HepG2 (cell line): Measurements from ENCODE around the gene STRA6. TPM values are rescaled to one million over a fixed set of nuclear protein-coding genes. Genes with fewer than 3 reads are reported as not detected.

Experiments
- ATAC-seq: fragments of 200-7000 bp; cut with Tn5 transposase; 3 replicates; pipeline ENCODE4 v1.9.1; 2020; ENCODE audit warnings: mild to moderate bottlenecking, moderate library complexity
- BruUV-seq: library from RNA; stranded (reverse); fragments of 400-500 nt; replicated peaks from 2 replicates; lab custom pipeline; 2021; lab: Mats Ljungman, UMichigan
- CTCF ChIA-PET: fragments of 300-600 bp; formaldehyde crosslinking; extraction: SDS; loops from one replicate; lab custom pipeline; 2021; ENCODE audit warnings: low total read pairs, inconsistent platforms, low intra/inter-chr PET ratio; lab: Yijun Ruan, JAX
- POLR2A ChIA-PET: fragments of 350-600 bp; sonication (Branson Sonifier 250); formaldehyde crosslinking; loops from one replicate; lab custom pipeline; 2020; ENCODE audit warnings: antibody characterized with exemption, inconsistent platforms; lab: Yijun Ruan, JAX
- DNase-seq: peaks from one replicate; pipeline ENCODE4 v3.0.0-alpha.2; 2015; ENCODE audit warnings: low spot score
- FAIRE-seq: peaks from 3 replicates; lab custom pipeline; 2011; peaks lifted over from hg19 to GRCh38; lab: Jason Lieb, UNC
- H2AFZ ChIP-seq: one replicate; pipeline ENCODE4 v1.6.1; 2011; ENCODE audit warnings: low read length, inconsistent platforms
- H3K27ac ChIP-seq: fragments of 300-600 bp; 3 replicates; pipeline ENCODE4 v1.8.0; 2011; ENCODE audit warnings: mixed run types, mild to moderate bottlenecking, mixed read lengths, low read length, inconsistent platforms; ENCODE audit not compliant: insufficient read depth; ENCODE audit errors: extremely low read length
- H3K27me3 ChIP-seq, 2 experiments: fragments of 200-600 bp in 1 of 2; 2 replicates in 1 of 2; 3 replicates in 1 of 2; pipeline versions ENCODE4 v1.6.0 to v1.8.0; 2011; ENCODE audit warnings: low read length in 2 of 2, mild to moderate bottlenecking in 2 of 2, moderate library complexity in 2 of 2, inconsistent platforms in 1 of 2; ENCODE audit not compliant: insufficient read depth in 2 of 2, control insufficient read depth in 1 of 2
- H3K36me3 ChIP-seq, 2 experiments: fragments of 200-600 bp in 1 of 2; replicated peaks in 1 of 2; 2 replicates in 1 of 2; 3 replicates in 1 of 2; pipeline versions ENCODE4 v1.5.1 to v1.8.0; 2011; ENCODE audit warnings: low read length in 2 of 2, inconsistent platforms in 1 of 2; ENCODE audit not compliant: insufficient read depth in 2 of 2, control insufficient read depth in 1 of 2
- H3K4me1 ChIP-seq: 2 replicates; pipeline ENCODE4 v1.5.1; 2012; ENCODE audit warnings: low read length, inconsistent platforms; ENCODE audit not compliant: insufficient read depth
- H3K4me2 ChIP-seq: 2 replicates; pipeline ENCODE4 v1.6.0; 2011; ENCODE audit warnings: low read depth, low read length, inconsistent platforms
- H3K4me3 ChIP-seq, 3 experiments: fragments of 200-600 bp in 1 of 3; sonication (generic), shearing (Covaris generic) in 1 of 3; replicated peaks in 1 of 3; 2 replicates each; pipeline ENCODE4 v1.5.1; 2011 to 2016; ENCODE audit warnings: low read length in 3 of 3, inconsistent platforms in 2 of 3, low read depth in 2 of 3, mild to moderate bottlenecking in 2 of 3, control low read depth in 1 of 3, mixed read lengths in 1 of 3; ENCODE audit not compliant: insufficient read depth in 1 of 3
- H3K79me2 ChIP-seq: one replicate; pipeline ENCODE4 v1.6.1; 2011; ENCODE audit warnings: low read length, inconsistent platforms; ENCODE audit not compliant: insufficient read depth
- H3K9ac ChIP-seq: 2 replicates; pipeline ENCODE4 v1.6.0; 2011; ENCODE audit warnings: mild to moderate bottlenecking, low read depth, low read length, inconsistent platforms; ENCODE audit not compliant: insufficient read depth
- H3K9me3 ChIP-seq: 2 replicates; pipeline ENCODE4 v1.5.1; 2012; ENCODE audit warnings: mild to moderate bottlenecking, low read length
- H4K20me1 ChIP-seq: 2 replicates; pipeline ENCODE4 v1.6.0; 2011; ENCODE audit warnings: inconsistent platforms, mild to moderate bottlenecking, low read length, moderate library complexity; ENCODE audit not compliant: insufficient read depth
- ASH2L ChIP-seq: fragments of 300-600, 200-600 bp; sonication (generic); IDR thresholded peaks from 2 replicates; pipeline ENCODE4 v1.7.0; 2017; ENCODE audit warnings: low read depth, mild to moderate bottlenecking, moderate library complexity, mixed read lengths, low read length; ENCODE audit not compliant: insufficient read length
- HNF4A ChIP-seq: sonication (generic); formaldehyde crosslinking; IDR thresholded peaks from 2 replicates; pipeline ENCODE4 v1.4.0; 2020; ENCODE audit warnings: missing genetic modification reagents
- IRF2 ChIP-seq: IDR thresholded peaks from 2 replicates; pipeline ENCODE4 v1.6.1; 2018; ENCODE audit warnings: missing genetic modification reagents, missing compliant biosample characterization
- KDM6A ChIP-seq: IDR thresholded peaks from 2 replicates; pipeline ENCODE4 v1.6.1; 2016; ENCODE audit warnings: low read depth
- RFXAP ChIP-seq: sonication (generic); formaldehyde crosslinking; IDR thresholded peaks from 2 replicates; pipeline ENCODE4 v1.4.0; 2020; ENCODE audit warnings: missing genetic modification reagents, borderline replicate concordance
- RXRB ChIP-seq: IDR thresholded peaks from 2 replicates; pipeline ENCODE4 v1.6.1; 2016; ENCODE audit warnings: borderline replicate concordance, missing genetic modification reagents, missing compliant biosample characterization
- ZMYM2 ChIP-seq: sonication (generic); formaldehyde crosslinking; IDR thresholded peaks from 2 replicates; pipeline ENCODE4 v1.8.0; 2022; ENCODE audit warnings: mild to moderate bottlenecking, missing genetic modification reagents
- ZMYM3 ChIP-seq: sonication (generic); formaldehyde crosslinking; IDR thresholded peaks from 2 replicates; pipeline ENCODE4 v1.5.1; 2020; ENCODE audit warnings: mild to moderate bottlenecking, missing genetic modification reagents
- WGBS: methylation state at CpG from one replicate; pipeline ENCODE4 v1.1.6; 2017; ENCODE audit warnings: low lambda C conversion rate; 5-methylcytosine and 5-hydroxymethylcytosine counted together
- in situ Hi-C: cut with HindIII; loops from 2 replicates; pipeline ENCODE4 v1.10.0; 2017; ENCODE audit warnings: low pct_unique_long_range_greater_than_20kb; ENCODE audit not compliant: extremely low pct_ligation_motif_present
- intact Hi-C: fragments of 100-400 bp; cut with micrococcal nuclease; formaldehyde crosslinking; loops from one replicate; pipeline ENCODE4 v1.10.0; 2022; ENCODE audit not compliant: unreplicated experiment
- polyA plus RNA-seq, 8 experiments: library from polyadenylated mRNA; depleted of rRNA in 3 of 8; stranded (reverse) in 7 of 8; unstranded in 1 of 8; fragments of >200 nt; fragmentation: Illumina TruSeq in 4 of 8; extraction: Trizol in 4 of 8; gene quantifications; 2 replicates each; pipeline versions ENCODE4 v1.2.1 to v1.2.3, GENCODE V29; 2011 to 2016; ENCODE audit warnings: low read depth in 4 of 8, missing spikeins in 1 of 8, mixed read lengths in 1 of 8; ENCODE audit not compliant: insufficient read depth in 1 of 8
- total RNA-seq, 5 experiments: library from RNA; depleted of rRNA; stranded (reverse); fragments of >200 nt; fragmentation: Illumina TruSeq; extraction: Trizol; gene quantifications; 2 replicates each; pipeline ENCODE4 v1.2.3, GENCODE V29; 2016; ENCODE audit warnings: low read depth in 1 of 5
- TF ChIP-seq, protein P1 (sequence below): sonication (generic); formaldehyde crosslinking; conservative IDR thresholded peaks from 2 replicates; pipeline ENCODE4 v1.8.0; 2022; ENCODE audit warnings: mild to moderate bottlenecking, moderate library complexity, missing genetic modification reagents
- TF ChIP-seq, protein P2 (sequence below): sonication (generic); formaldehyde crosslinking; IDR thresholded peaks from 2 replicates; pipeline ENCODE4 v1.4.0; 2020; ENCODE audit warnings: missing genetic modification reagents, borderline replicate concordance
- TF ChIP-seq, protein P3 (sequence below): sonication (generic); formaldehyde crosslinking; IDR thresholded peaks from 2 replicates; pipeline ENCODE4 v1.4.0; 2020; ENCODE audit warnings: missing genetic modification reagents, mild to moderate bottlenecking, borderline replicate concordance

The STRA6 gene
- total and polyA plus RNA-seq, 2 of the 13 experiments (the other 11 are each of a cell fraction or from before 2014, with no cell fraction given): 1.6 to 2.1 TPM

DNA sequence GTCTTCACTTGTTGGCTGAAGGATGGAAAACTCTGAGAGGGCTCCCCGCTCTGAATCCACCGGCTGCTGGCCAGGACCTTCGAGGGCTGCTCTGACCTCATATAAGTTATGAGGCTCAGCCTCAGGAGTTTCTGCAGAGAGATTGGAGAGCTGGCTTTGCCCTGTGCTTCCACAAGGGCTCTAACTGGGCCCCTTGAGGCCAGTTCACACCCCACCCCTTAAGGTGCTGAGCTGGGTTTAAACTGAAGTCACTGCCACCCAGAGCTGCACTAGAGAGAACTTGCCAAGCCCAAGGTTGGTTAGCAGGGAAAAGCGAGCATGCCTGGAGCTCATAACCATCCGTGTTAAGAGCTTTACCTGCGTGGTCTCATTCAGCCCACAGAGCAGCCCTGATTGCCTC is 30.8 kb upstream of the STRA6 start (continued):
- TF ChIP-seq, protein P1, sequence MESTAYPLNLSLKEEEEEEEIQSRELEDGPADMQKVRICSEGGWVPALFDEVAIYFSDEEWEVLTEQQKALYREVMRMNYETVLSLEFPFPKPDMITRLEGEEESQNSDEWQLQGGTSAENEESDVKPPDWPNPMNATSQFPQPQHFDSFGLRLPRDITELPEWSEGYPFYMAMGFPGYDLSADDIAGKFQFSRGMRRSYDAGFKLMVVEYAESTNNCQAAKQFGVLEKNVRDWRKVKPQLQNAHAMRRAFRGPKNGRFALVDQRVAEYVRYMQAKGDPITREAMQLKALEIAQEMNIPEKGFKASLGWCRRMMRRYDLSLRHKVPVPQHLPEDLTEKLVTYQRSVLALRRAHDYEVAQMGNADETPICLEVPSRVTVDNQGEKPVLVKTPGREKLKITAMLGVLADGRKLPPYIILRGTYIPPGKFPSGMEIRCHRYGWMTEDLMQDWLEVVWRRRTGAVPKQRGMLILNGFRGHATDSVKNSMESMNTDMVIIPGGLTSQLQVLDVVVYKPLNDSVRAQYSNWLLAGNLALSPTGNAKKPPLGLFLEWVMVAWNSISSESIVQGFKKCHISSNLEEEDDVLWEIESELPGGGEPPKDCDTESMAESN: no peak
- TF ChIP-seq, protein P2, sequence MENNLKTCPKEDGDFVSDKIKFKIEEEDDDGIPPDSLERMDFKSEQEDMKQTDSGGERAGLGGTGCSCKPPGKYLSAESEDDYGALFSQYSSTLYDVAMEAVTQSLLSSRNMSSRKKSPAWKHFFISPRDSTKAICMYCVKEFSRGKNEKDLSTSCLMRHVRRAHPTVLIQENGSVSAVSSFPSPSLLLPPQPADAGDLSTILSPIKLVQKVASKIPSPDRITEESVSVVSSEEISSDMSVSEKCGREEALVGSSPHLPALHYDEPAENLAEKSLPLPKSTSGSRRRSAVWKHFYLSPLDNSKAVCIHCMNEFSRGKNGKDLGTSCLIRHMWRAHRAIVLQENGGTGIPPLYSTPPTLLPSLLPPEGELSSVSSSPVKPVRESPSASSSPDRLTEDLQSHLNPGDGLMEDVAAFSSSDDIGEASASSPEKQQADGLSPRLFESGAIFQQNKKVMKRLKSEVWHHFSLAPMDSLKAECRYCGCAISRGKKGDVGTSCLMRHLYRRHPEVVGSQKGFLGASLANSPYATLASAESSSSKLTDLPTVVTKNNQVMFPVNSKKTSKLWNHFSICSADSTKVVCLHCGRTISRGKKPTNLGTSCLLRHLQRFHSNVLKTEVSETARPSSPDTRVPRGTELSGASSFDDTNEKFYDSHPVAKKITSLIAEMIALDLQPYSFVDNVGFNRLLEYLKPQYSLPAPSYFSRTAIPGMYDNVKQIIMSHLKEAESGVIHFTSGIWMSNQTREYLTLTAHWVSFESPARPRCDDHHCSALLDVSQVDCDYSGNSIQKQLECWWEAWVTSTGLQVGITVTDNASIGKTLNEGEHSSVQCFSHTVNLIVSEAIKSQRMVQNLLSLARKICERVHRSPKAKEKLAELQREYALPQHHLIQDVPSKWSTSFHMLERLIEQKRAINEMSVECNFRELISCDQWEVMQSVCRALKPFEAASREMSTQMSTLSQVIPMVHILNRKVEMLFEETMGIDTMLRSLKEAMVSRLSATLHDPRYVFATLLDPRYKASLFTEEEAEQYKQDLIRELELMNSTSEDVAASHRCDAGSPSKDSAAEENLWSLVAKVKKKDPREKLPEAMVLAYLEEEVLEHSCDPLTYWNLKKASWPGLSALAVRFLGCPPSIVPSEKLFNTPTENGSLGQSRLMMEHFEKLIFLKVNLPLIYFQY (CRISPR knock-in tag): no peak

DNA sequence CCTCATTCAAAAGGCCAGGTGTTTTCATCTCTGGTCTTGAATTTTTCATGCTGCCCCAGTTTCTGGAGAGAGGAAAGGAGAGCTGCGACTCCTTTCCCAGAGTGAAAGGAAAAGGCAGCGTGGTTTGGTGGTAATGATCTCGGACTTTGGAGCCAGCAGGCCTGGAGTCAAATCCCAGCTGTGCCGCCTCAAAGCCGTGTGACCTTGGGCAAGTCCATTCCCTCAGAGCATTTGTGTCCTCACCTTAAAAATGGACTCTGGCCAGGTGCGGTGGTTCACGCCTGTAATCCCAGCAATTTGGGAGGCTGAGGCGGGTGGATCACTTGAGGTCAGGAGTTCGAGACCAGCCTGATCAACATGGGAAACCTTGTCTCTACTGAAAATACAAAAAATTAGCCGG is 28.9 kb upstream of the STRA6 start:
- TF ChIP-seq RFXAP (CRISPR knock-in tag): no peak
- TF ChIP-seq IRF2 (CRISPR knock-in tag): no peak
- 0 out of 2 replicates have a peak, but pooled peaks have one; percentile 47 for TF ChIP-seq ZMYM2 (CRISPR knock-in tag)
- peak; percentile 52; the same call in 1 of the 2 replicates for TF ChIP-seq HNF4A (CRISPR knock-in tag)
- TF ChIP-seq ZMYM3 (CRISPR knock-in tag): peak; percentile 63; the same call in 1 of the 2 replicates
- TF ChIP-seq RXRB (CRISPR knock-in tag): no peak
- TF ChIP-seq ASH2L: no peak
- TF ChIP-seq KDM6A (CRISPR knock-in tag): no peak
- TF ChIP-seq, protein P3, sequence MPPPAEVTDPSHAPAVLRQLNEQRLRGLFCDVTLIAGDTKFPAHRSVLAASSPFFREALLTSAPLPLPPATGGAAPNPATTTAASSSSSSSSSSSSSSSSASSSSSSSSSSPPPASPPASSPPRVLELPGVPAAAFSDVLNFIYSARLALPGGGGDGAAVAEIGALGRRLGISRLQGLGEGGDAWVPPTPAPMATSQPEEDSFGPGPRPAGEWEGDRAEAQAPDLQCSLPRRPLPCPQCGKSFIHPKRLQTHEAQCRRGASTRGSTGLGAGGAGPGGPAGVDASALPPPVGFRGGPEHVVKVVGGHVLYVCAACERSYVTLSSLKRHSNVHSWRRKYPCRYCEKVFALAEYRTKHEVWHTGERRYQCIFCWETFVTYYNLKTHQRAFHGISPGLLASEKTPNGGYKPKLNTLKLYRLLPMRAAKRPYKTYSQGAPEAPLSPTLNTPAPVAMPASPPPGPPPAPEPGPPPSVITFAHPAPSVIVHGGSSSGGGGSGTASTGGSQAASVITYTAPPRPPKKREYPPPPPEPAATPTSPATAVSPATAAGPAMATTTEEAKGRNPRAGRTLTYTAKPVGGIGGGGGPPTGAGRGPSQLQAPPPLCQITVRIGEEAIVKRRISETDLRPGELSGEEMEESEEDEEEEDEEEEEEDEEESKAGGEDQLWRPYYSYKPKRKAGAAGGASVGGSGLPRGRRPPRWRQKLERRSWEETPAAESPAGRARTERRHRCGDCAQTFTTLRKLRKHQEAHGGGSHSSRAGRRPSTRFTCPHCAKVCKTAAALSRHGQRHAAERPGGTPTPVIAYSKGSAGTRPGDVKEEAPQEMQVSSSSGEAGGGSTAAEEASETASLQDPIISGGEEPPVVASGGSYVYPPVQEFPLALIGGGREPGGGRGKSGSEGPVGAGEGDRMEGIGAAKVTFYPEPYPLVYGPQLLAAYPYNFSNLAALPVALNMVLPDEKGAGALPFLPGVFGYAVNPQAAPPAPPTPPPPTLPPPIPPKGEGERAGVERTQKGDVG (CRISPR knock-in tag): no peak
- no peaks in the 10 kb centered on the region for H3K9me3 ChIP-seq
- no peaks in the 10 kb centered on the region for H4K20me1 ChIP-seq
- in situ Hi-C loops: no loop called here
- H3K4me3 ChIP-seq: no peak overlapping the region
- H3K36me3 ChIP-seq: no peaks in the 10 kb centered on the region
- BruUV-seq: no TSS peak
- ChIA-PET CTCF (no interaction called here), POLR2A (no interaction called here)
- 17% methylated on average over 10 of the region's 10 CpGs for WGBS
- intact Hi-C loops: no loop called here
- no peak for ATAC-seq
- peak; percentile 18 for DNase-seq
- H3K4me1 ChIP-seq: peaks cover 7% of the 10 kb centered on the region; the same call in 1 of the 2 replicates
- no peak overlapping the region for H3K27ac ChIP-seq
- no peak overlapping the region for H2AFZ ChIP-seq
- no peak for FAIRE-seq
- H3K27me3 ChIP-seq: peaks cover 0 to 20% of the 10 kb centered on the region in 2 experiments; a peak in 4 of 5 replicates
- no peak overlapping the region for H3K9ac ChIP-seq
- no peaks in the 10 kb centered on the region for H3K79me2 ChIP-seq
- no peak overlapping the region for H3K4me2 ChIP-seq
